Fibroblast of pulmonary artery (primary cell): ENCODE data around the gene ATG4D.
"Not testable (repeated sequence)": the region's sequence is repeated elsewhere in the genome, so short reads cannot be mapped to it uniquely, and the experiment has no call there.

ENCODE experiments used
- DNase-seq: peaks from one replicate; pipeline ENCODE4 v3.0.0-alpha.2; 2010; ENCODE audit warnings: low read depth
- H3K4me3 ChIP-seq: replicated peaks from 2 replicates; pipeline ENCODE4 v1.5.1; 2011; ENCODE audit warnings: low read depth, mild to moderate bottlenecking, control low read depth, low read length, moderate library complexity
- TF ChIP-seq, protein P1 (sequence below): IDR thresholded peaks from 2 replicates; pipeline ENCODE4 v1.5.1; 2011; ENCODE audit warnings: mild to moderate bottlenecking, control low read depth, low read length, inconsistent platforms; ENCODE audit errors: missing control alignments

ATG4D gene

GRCh38 chr19:10519421-10519820, 24.3 kb upstream of the ATG4D start:
- DNase-seq = no peak
- no peak overlapping the region for H3K4me3 ChIP-seq
- TF ChIP-seq, protein P1, sequence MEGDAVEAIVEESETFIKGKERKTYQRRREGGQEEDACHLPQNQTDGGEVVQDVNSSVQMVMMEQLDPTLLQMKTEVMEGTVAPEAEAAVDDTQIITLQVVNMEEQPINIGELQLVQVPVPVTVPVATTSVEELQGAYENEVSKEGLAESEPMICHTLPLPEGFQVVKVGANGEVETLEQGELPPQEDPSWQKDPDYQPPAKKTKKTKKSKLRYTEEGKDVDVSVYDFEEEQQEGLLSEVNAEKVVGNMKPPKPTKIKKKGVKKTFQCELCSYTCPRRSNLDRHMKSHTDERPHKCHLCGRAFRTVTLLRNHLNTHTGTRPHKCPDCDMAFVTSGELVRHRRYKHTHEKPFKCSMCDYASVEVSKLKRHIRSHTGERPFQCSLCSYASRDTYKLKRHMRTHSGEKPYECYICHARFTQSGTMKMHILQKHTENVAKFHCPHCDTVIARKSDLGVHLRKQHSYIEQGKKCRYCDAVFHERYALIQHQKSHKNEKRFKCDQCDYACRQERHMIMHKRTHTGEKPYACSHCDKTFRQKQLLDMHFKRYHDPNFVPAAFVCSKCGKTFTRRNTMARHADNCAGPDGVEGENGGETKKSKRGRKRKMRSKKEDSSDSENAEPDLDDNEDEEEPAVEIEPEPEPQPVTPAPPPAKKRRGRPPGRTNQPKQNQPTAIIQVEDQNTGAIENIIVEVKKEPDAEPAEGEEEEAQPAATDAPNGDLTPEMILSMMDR = no peak

DNA sequence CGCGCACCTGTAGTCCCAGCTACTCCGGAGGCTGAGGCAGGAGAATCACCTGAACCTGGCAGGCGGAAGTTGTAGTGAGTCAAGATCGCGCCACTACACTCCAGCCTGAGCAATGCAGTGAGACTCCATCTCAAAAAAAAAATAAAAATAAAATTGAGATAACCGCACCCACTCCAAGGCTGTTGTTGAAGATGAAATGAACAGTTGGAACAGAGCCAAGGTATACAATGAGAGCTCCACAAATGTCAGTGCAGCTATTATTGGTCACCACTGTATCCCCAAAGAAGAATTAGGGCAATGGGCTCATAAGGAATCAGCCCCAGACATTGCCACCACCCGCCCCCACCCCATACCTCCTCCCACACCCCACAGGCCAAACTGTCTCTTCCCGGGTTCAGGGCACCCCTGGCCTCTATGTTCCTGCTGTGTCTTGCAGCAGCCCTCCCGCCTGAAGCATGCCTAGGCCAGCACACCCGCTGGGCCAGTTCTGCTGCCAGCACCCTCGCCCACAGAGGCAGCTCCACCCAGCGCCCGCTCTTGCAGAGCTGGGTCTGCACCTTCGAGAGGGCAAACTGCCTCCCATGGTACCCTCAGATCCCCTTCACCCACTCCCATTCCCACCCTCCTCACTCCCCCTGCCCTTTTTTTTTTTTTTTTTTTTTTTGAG, 22.9 kb upstream of the ATG4D start:
- TF ChIP-seq, protein P1 = no peak
- H3K4me3 ChIP-seq = no peak overlapping the region
- DNase-seq = no peak

DNA sequence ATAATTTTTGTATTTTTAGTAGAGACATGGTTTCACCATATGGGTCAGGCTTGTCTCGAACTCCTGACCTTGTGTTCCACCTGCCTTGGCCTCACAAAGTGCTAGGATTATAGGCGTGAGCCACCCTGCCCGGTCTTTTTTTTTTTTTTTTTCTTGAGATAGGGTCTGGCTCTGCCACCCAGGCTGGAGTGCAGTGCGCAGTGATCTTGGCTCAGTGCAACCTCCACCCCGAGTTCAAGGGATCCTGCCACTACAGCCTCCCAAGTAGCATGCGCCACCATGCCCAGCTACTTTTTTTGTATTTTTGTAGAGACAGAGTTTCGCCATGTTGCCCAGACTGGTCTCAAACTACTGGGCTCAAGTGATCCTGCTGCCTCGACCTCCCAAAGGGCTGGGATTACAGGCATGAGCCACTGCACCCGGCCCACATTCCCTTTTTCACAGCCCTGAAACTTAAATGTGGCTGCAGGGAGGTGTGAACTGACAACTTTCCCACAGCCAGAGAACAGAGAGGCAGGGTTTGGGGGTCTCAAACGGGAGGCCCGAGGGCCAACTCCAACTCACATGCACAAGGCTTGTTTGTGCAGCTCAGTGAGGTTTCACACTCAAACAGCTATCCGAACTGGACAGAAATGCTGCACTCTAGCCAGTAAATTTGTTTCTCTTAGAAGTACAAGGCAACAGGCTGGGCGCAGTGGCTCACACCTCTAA, 22.1 kb upstream of the ATG4D start:
- TF ChIP-seq, protein P1 = no peak
- no peak overlapping the region for H3K4me3 ChIP-seq
- DNase-seq = no peak

GRCh38 chr19:10523135-10523636, 20.5 kb upstream of the ATG4D start:
- no peak overlapping the region for H3K4me3 ChIP-seq
- TF ChIP-seq, protein P1 = no peak
- DNase-seq = no peak

GRCh38 chr19:10525636-10526035, 18.1 kb upstream of the ATG4D start:
- no peak for DNase-seq
- TF ChIP-seq, protein P1 = no peak
- no peak overlapping the region for H3K4me3 ChIP-seq

- not testable (repeated sequence) for DNase-seq, H3K4me3 ChIP-seq
Measured at GRCh38 chr19:10526887-10527286, 16.8 kb upstream of the ATG4D start.

DNA sequence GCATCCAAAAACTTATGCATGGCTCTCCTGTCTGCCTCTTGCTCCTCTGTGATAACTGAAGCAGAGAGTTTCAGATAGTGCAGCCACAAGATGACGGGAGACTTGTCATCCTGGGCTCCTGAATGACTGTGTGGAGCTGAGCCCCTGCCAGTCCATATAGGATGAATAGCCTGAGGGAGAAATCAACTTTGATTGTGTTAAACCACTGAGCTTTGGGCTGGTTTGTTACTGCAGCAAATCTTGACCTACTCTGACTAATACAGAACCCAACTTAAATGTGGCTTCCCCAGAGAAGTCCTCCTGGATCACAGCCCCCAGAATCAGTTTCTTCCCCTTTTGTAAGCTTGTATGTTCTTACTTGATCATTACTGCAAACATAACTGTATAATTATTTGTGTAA, 11.2 kb upstream of the ATG4D start:
- TF ChIP-seq, protein P1 = no peak
- H3K4me3 ChIP-seq = no peak overlapping the region
- DNase-seq = no peak
